GM18873 (cell line): Measurements from ENCODE around the gene ACSF3.

Experiments
- ATAC-seq: cut with Tn5 transposase; IDR thresholded peaks from one replicate; pipeline ENCODE4 v1.9.1; 2021; ENCODE audit warnings: mild to moderate bottlenecking, moderate library complexity, moderate number of reproducible peaks; ENCODE audit not compliant: unreplicated experiment, low FRiP score

ACSF3 gene

GRCh38 chr16:89093602-89094251, at the start of gene ACSF3:
ACSF3 (plus strand) TSS chr16:89093852; CDS start chr16:89100682, 6,830 bp downstream.
- no peak for ATAC-seq

- ATAC-seq: no peak
Observed at GRCh38 chr16:89044418-89045180, 49.1 kb upstream of the ACSF3 start.

GRCh38 chr16:89045181-89045815, 48.4 kb upstream of the ACSF3 start:
- ATAC-seq: no peak

- ATAC-seq: no peak
Observed at GRCh38 chr16:89045881-89046280, 47.8 kb upstream of the ACSF3 start.

- ATAC-seq: no peak
Observed at GRCh38 chr16:89046491-89046890, 47.2 kb upstream of the ACSF3 start.

- ATAC-seq: no peak
Observed at GRCh38 chr16:89047331-89048089, 46.1 kb upstream of the ACSF3 start.

- no peak for ATAC-seq
Observed at GRCh38 chr16:89048090-89048725, 45.4 kb upstream of the ACSF3 start.

GRCh38 chr16:89048871-89049422, 44.7 kb upstream of the ACSF3 start:
- ATAC-seq: no peak

GRCh38 chr16:89049484-89050118, 44.1 kb upstream of the ACSF3 start:
- ATAC-seq: no peak

GRCh38 chr16:89050119-89050867, 43.4 kb upstream of the ACSF3 start:
- ATAC-seq: no peak

GRCh38 chr16:89050868-89051311, 42.8 kb upstream of the ACSF3 start:
- no peak for ATAC-seq

GRCh38 chr16:89051521-89052166, 42.0 kb upstream of the ACSF3 start:
- no peak for ATAC-seq

GRCh38 chr16:89052191-89052889, 41.3 kb upstream of the ACSF3 start:
- no peak for ATAC-seq

GRCh38 chr16:89052890-89053724, 40.5 kb upstream of the ACSF3 start:
- no peak for ATAC-seq

- no peak for ATAC-seq
Observed at GRCh38 chr16:89053725-89054029, 40.0 kb upstream of the ACSF3 start.

GRCh38 chr16:89054261-89054661, 39.4 kb upstream of the ACSF3 start:
- no peak for ATAC-seq

GRCh38 chr16:89054714-89055113, 38.9 kb upstream of the ACSF3 start:
- no peak for ATAC-seq
